Neutrophil (primary cell): Measurements from ENCODE around the gene ARHGEF38.
A peak's percentile ranks its signal among the peaks of the same experiment; 100 is the strongest.

Source experiments
- H3K27ac ChIP-seq: fragments of 200-600 bp; sonication (generic); 2 replicates; pipeline ENCODE4 v1.5.1; 2016; ENCODE audit warnings: mild to moderate bottlenecking, moderate library complexity
- H3K27me3 ChIP-seq: fragments of 200-600 bp; sonication (generic); 2 replicates; pipeline ENCODE4 v1.6.0; 2016; ENCODE audit warnings: mild to moderate bottlenecking
- H3K36me3 ChIP-seq: fragments of 200-600 bp; sonication (generic); 2 replicates; pipeline ENCODE4 v1.5.1; 2017
- H3K4me1 ChIP-seq, 2 experiments: fragments of 200-600 bp in 1 of 2; sonication (generic) in 1 of 2; 1 replicate in 1 of 2; 2 replicates in 1 of 2; pipeline versions ENCODE4 v1.5.1 to v1.6.1; 2013 to 2016; ENCODE audit warnings: low read depth in 1 of 2, low read length in 1 of 2, mild to moderate bottlenecking in 1 of 2, moderate library complexity in 1 of 2; ENCODE audit not compliant: control insufficient read depth in 1 of 2, insufficient read depth in 1 of 2
- H3K4me3 ChIP-seq, 2 experiments: fragments of 200-600 bp in 1 of 2; sonication (generic) in 1 of 2; 1 replicate in 1 of 2; 2 replicates in 1 of 2; pipeline ENCODE4 v1.5.1; 2013 to 2016; ENCODE audit warnings: low read depth in 1 of 2, low read length in 1 of 2, mild to moderate bottlenecking in 1 of 2, moderate library complexity in 1 of 2
- H3K9me3 ChIP-seq: fragments of 200-600 bp; sonication (generic); 2 replicates; pipeline ENCODE4 v1.5.1; 2016
- TF ChIP-seq, protein P1 (sequence below): fragments of 200-600 bp; sonication (generic); IDR thresholded peaks from 2 replicates; pipeline ENCODE4 v1.5.1; 2016; ENCODE audit warnings: antibody characterized with exemption

The ARHGEF38 gene

DNA sequence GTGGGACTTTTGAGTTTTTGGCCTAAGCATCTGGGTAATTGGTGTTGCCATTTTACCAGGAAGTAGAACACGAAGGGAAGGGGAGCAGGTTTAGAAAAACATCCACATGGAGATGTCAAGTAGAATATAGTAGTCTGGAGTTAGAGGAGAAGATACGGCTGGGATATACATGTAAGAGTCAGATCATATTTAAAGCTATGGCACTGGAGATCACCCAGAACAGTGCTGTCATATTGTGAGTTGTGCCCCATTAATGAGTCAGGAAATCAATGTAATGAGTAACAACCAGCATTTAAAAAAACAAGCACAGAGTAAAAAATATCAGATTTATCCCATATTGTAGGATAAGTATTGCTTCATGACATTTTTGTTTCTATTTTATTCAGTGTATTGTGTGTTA is 160.3 kb downstream of the ARHGEF38 start:
- TF ChIP-seq, protein P1, sequence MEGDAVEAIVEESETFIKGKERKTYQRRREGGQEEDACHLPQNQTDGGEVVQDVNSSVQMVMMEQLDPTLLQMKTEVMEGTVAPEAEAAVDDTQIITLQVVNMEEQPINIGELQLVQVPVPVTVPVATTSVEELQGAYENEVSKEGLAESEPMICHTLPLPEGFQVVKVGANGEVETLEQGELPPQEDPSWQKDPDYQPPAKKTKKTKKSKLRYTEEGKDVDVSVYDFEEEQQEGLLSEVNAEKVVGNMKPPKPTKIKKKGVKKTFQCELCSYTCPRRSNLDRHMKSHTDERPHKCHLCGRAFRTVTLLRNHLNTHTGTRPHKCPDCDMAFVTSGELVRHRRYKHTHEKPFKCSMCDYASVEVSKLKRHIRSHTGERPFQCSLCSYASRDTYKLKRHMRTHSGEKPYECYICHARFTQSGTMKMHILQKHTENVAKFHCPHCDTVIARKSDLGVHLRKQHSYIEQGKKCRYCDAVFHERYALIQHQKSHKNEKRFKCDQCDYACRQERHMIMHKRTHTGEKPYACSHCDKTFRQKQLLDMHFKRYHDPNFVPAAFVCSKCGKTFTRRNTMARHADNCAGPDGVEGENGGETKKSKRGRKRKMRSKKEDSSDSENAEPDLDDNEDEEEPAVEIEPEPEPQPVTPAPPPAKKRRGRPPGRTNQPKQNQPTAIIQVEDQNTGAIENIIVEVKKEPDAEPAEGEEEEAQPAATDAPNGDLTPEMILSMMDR: no peak
- H3K4me3 ChIP-seq: no peak overlapping the region
- H3K27ac ChIP-seq: no peak overlapping the region
- H3K9me3 ChIP-seq: no peaks in the 10 kb centered on the region
- H3K4me1 ChIP-seq: peaks cover 30 to 33% of the 10 kb centered on the region in 2 experiments
- H3K36me3 ChIP-seq: no peaks in the 10 kb centered on the region
- H3K27me3 ChIP-seq: no peaks in the 10 kb centered on the region

DNA sequence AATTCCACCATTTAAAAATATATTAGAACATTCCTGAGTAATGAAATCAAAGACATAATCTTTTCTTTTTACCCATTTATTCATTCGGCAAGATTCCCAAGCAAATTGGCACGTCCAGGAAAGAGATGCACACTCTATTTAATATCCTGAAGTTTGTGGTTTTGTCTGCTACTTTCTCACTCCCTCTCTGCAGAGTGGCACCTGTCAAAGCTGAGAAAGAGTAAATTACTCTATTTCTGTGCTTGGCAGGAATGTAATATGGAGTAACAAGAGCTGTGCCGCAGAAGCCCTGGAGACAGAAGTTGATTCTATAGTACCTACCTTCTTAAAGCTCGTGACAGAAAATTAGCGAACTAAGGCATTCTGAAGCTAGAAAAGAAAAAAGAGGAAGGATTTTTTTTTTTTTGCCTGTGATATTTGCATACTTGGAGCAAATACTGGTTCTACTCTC is 161.7 kb downstream of the ARHGEF38 start:
- Histone ChIP-seq H3K27me3 (no peaks in the 10 kb centered on the region), H3K27ac (peak overlapping the region; percentile 55), H3K4me3 (peak overlapping the region; percentile 10 to 35), H3K36me3 (no peaks in the 10 kb centered on the region), H3K4me1 (peaks cover 23 to 27% of the 10 kb centered on the region in 2 experiments), H3K9me3 (no peaks in the 10 kb centered on the region)
- TF ChIP-seq, protein P1: no peak

DNA sequence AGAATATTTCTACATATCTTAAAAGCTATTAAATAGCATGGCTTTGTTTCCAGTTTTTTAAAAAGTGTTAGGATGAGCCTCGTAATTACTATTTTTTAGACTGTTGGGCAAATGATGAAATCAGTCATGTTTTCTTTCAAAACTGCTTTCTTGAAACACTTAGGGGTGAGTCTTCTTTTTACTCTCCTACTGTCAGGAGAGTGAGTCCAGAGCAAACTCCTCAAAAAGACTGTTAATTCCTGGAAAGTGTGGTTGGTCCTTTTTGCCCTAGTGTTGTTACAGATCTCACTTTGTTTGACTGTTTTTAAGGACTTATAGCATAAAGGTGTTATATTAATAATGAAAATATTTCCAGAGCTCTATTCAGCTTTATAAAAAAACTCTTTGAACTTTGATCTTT is 162.5 kb downstream of the ARHGEF38 start:
- no peaks in the 10 kb centered on the region for H3K27me3 ChIP-seq
- TF ChIP-seq, protein P1: no peak
- peaks cover 18 to 21% of the 10 kb centered on the region in 2 experiments for H3K4me1 ChIP-seq
- no peaks in the 10 kb centered on the region for H3K9me3 ChIP-seq
- H3K36me3 ChIP-seq: peaks cover 5% of the 10 kb centered on the region
- H3K27ac ChIP-seq: no peak overlapping the region
- no peak overlapping the region for H3K4me3 ChIP-seq

DNA sequence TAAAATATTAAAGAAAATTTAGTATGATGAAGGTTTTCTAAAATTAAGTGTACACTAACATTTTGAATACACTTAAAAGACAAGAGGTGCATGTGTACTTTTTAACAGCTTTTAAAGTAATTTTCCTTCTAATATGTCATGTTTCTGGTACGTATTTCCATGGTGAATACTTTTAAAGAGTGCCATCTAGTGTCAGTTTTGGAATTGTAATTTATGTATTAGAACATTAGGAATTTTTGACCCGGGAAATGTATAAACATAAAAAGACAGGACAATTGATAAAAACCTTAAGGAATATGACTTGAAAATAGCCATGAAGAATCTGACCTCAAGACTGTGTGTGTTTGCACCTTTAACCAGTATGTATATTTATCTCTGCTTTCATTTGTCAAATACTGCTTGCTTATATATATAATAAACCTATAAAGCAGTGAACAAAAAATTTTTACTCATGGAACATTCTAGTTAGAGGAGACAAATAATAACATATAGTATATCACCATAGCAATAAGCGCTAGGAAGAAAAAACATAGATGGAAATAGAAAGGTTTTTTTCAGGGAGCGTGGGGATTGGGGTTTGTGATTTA is 163.4 kb downstream of the ARHGEF38 start:
- Histone ChIP-seq H3K9me3 (no peaks in the 10 kb centered on the region), H3K4me3 (no peak overlapping the region), H3K27me3 (no peaks in the 10 kb centered on the region), H3K36me3 (peaks cover 5% of the 10 kb centered on the region), H3K27ac (no peak overlapping the region), H3K4me1 (peaks cover 18 to 21% of the 10 kb centered on the region in 2 experiments)
- TF ChIP-seq, protein P1: no peak

DNA sequence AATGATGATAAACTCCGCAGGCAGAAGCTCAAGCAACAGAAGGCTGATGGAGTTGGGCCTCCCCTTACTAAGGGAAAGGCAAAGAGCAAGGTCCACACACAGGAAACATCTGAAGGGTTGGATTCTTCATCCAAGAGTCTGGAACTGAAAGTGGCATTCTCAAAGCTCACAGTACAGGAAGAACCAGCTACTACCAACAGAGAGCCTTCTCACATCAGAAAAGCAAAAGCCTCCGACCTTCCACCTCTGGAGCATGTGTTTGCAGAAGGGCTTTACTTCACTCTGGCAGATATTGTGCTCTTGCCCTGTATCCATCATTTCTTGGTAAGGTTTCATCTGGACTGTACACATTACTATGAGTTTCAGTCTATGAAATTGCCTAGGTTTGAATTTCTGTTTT is 166.8 kb downstream of the ARHGEF38 start:
- H3K9me3 ChIP-seq: no peaks in the 10 kb centered on the region
- peaks cover 15 to 16% of the 10 kb centered on the region in 2 experiments for H3K4me1 ChIP-seq
- H3K27ac ChIP-seq: no peak overlapping the region
- no peak overlapping the region for H3K4me3 ChIP-seq
- no peaks in the 10 kb centered on the region for H3K27me3 ChIP-seq
- H3K36me3 ChIP-seq: peaks cover 5% of the 10 kb centered on the region
- TF ChIP-seq, protein P1: no peak
